ENCODE measurements around the gene PCNX2. TPM values are rescaled to one million over a fixed set of nuclear protein-coding genes. Genes with fewer than 3 reads are reported as not detected.

Gene PCNX2
- total and polyA plus RNA-seq, 2 donors (not counting 1 experiment from before 2014, with no cell fraction given), result 17.6 to 34.7 TPM

DNA sequence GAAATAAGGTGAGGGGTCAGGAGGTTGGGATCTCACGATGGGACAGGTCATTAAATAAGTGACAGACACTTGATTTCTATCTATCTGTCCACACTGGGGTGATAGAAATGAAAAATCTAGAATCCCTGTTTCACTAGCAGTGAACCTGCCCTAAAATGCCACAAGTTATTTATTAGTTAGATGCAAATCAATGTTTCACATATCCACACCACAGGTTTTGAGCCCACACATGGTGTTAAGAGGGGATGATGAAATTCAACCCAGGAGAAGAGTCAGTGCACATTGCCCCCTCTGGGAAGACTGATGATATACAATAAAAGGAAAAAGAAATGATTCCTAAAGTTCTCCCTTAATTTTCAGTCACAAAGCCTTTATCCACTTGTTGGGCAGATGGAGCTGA is 355.3 kb downstream of the PCNX2 start:
- ChIA-PET CTCF (no interaction called here), POLR2A (no interaction called here)
- H3K9ac ChIP-seq (ENCODE audit: low read length), result no peak overlapping the region
- Mint-ChIP-seq H3K9me3 (ENCODE audit: insufficient read depth) (peaks cover 5% of the 10 kb centered on the region), H3K27ac (no peak overlapping the region), H3K27me3 (peaks cover 20% of the 10 kb centered on the region), H3K4me1 (peaks cover 13% of the 10 kb centered on the region), H3K4me3 (no peak overlapping the region)
- ATAC-seq (ENCODE audit: low read depth), result no peak
- intact Hi-C loops (cut with micrococcal nuclease), result no loop called here
- TF ChIP-seq EZH2 (IDR thresholded peaks at IDR 0.05; ENCODE audit: borderline replicate concordance, insufficient read depth, low read depth, low read length, poor library complexity, severe bottlenecking), result no peak
- TF ChIP-seq CTCF (IDR thresholded peaks at IDR 0.05), result no peak
- H3K4me1 ChIP-seq (ENCODE audit: control insufficient read depth in 2 of 2, insufficient read depth in 2 of 2, low read length in 2 of 2), result peaks cover 6 to 8% of the 10 kb centered on the region in 2 donors
- H2AFZ ChIP-seq (ENCODE audit: insufficient read depth, low read depth, low read length, poor library complexity, severe bottlenecking), result no peak overlapping the region
- WGBS (ENCODE audit: insufficient coverage), result no CpG with 5 or more reads among the region's 1 CpG
- H3K4me3 ChIP-seq (ENCODE audit: control extremely low read depth in 1 of 5, extremely low read depth in 1 of 5, insufficient read depth in 1 of 5, low read depth in 2 of 5, low read length in 4 of 5), result no peak overlapping the region
- H3K4me2 ChIP-seq (replicated peaks; ENCODE audit: low read depth, low read length, poor library complexity, severe bottlenecking), result no peak overlapping the region
- DNase-seq, result no peak
- H3K27me3 ChIP-seq (replicated peaks in 1 of 4; ENCODE audit: control extremely low read depth in 1 of 4, control insufficient read depth in 3 of 4, insufficient read depth in 4 of 4, low read length in 3 of 4), result peaks cover 0 to 2% (median 0%) of the 10 kb centered on the region in 4 experiments
- no peaks in the 10 kb centered on the region for H4K20me1 ChIP-seq (ENCODE audit: control insufficient read depth, insufficient read depth, low read length, poor library complexity, severe bottlenecking)
- H3K36me3 ChIP-seq (replicated peaks in 1 of 2; ENCODE audit: control extremely low read depth in 1 of 2, control insufficient read depth in 1 of 2, extremely low read depth in 1 of 2, insufficient read depth in 2 of 2, low read length in 1 of 2), result no peaks in the 10 kb centered on the region
- H3K27ac ChIP-seq (ENCODE audit: low read length in 2 of 2), result no peak overlapping the region
- no peaks in the 10 kb centered on the region for H3K9me3 ChIP-seq (ENCODE audit: control extremely low read depth in 1 of 3, control insufficient read depth in 2 of 3, insufficient read depth in 1 of 3, low read length in 2 of 3)
- no peaks in the 10 kb centered on the region for H3K79me2 ChIP-seq (ENCODE audit: control insufficient read depth, insufficient read depth, low read length)

DNA sequence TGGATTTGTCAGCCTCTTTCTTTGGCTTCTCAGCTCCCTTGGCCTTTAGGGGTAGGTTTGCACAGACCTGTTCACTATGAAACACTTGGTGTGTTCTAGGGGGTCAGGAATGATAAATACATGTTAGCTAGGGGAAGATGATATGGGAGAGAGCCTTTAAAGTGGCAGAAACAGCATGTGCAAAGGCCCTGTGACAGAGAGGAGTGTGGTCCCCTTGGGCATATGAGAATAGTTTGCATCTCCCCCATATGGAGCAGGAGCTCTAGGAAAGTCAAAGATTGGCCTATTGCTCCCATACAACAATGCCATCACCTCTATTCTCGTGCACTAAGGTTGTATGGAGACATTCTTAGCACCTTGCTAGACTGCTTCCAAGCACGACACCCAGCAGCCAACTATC is 355.8 kb downstream of the PCNX2 start:
- Mint-ChIP-seq H3K4me3 (no peak overlapping the region), H3K9me3 (ENCODE audit: insufficient read depth) (peaks cover 5% of the 10 kb centered on the region), H3K4me1 (peaks cover 13% of the 10 kb centered on the region), H3K27ac (no peak overlapping the region), H3K27me3 (peaks cover 20% of the 10 kb centered on the region)
- H3K79me2 ChIP-seq (ENCODE audit: control insufficient read depth, insufficient read depth, low read length), result no peaks in the 10 kb centered on the region
- no peaks in the 10 kb centered on the region for H4K20me1 ChIP-seq (ENCODE audit: control insufficient read depth, insufficient read depth, low read length, poor library complexity, severe bottlenecking)
- intact Hi-C loops (cut with micrococcal nuclease), result no loop called here
- no peak overlapping the region for H3K4me2 ChIP-seq (replicated peaks; ENCODE audit: low read depth, low read length, poor library complexity, severe bottlenecking)
- POLR2A ChIA-PET, result no interaction called here
- DNase-seq (no peak), ATAC-seq (ENCODE audit: low read depth) (no peak)
- H3K9ac ChIP-seq (ENCODE audit: low read length), result no peak overlapping the region
- CTCF ChIA-PET, result no interaction called here
- H3K27ac ChIP-seq (ENCODE audit: low read length in 2 of 2), result no peak overlapping the region
- no peaks in the 10 kb centered on the region for H3K9me3 ChIP-seq (ENCODE audit: control extremely low read depth in 1 of 3, control insufficient read depth in 2 of 3, insufficient read depth in 1 of 3, low read length in 2 of 3)
- 80% methylated on average over 1 of the region's 2 CpGs for WGBS (ENCODE audit: insufficient coverage)
- H3K36me3 ChIP-seq (replicated peaks in 1 of 2; ENCODE audit: control extremely low read depth in 1 of 2, control insufficient read depth in 1 of 2, extremely low read depth in 1 of 2, insufficient read depth in 2 of 2, low read length in 1 of 2), result no peaks in the 10 kb centered on the region
- TF ChIP-seq CTCF (IDR thresholded peaks at IDR 0.05), result no peak
- no peak for TF ChIP-seq EZH2 (IDR thresholded peaks at IDR 0.05; ENCODE audit: borderline replicate concordance, insufficient read depth, low read depth, low read length, poor library complexity, severe bottlenecking)
- no peak overlapping the region for H3K4me3 ChIP-seq (ENCODE audit: control extremely low read depth in 1 of 5, extremely low read depth in 1 of 5, insufficient read depth in 1 of 5, low read depth in 2 of 5, low read length in 4 of 5)
- H2AFZ ChIP-seq (ENCODE audit: insufficient read depth, low read depth, low read length, poor library complexity, severe bottlenecking), result no peak overlapping the region
- peaks cover 0 to 2% (median 0%) of the 10 kb centered on the region in 4 experiments for H3K27me3 ChIP-seq (replicated peaks in 1 of 4; ENCODE audit: control extremely low read depth in 1 of 4, control insufficient read depth in 3 of 4, insufficient read depth in 4 of 4, low read length in 3 of 4)
- peaks cover 6 to 8% of the 10 kb centered on the region in 2 donors for H3K4me1 ChIP-seq (ENCODE audit: control insufficient read depth in 2 of 2, insufficient read depth in 2 of 2, low read length in 2 of 2)

All from B cell (primary cell).